PC-9 (cell line): ENCODE measurements around the gene SPATC1L. TPM values are rescaled to one million over a fixed set of nuclear protein-coding genes. Genes with fewer than 3 reads are reported as not detected.

Experiments
- BruUV-seq: library from RNA; stranded (reverse); fragments of 400-500 nt; replicated peaks from 2 replicates; lab custom pipeline; 2021; lab: Mats Ljungman, UMichigan
- CTCF ChIA-PET: fragments of 300-600 bp; sonication (Branson Sonifier 250); formaldehyde crosslinking; loops from one replicate; lab custom pipeline; 2022; ENCODE audit warnings: antibody characterized with exemption; lab: Charles Lee
- POLR2A ChIA-PET: fragments of 300-600 bp; sonication (Branson Sonifier 250); formaldehyde crosslinking; loops from one replicate; lab custom pipeline; 2022; ENCODE audit warnings: antibody characterized with exemption; ENCODE audit not compliant: unreplicated experiment; lab: Charles Lee
- DNase-seq, 2 experiments: peaks; one replicate each; pipeline versions ENCODE4 v3.0.0 to v3.0.0-alpha.2; 2015 to 2022; ENCODE audit warnings: mixed read lengths in 1 of 2
- H2AFZ ChIP-seq: fragments of 200-600 bp; sonication (generic); 2 replicates; pipeline ENCODE4 v1.8.1; 2017; ENCODE audit warnings: antibody characterized with exemption
- H3F3A ChIP-seq: fragments of 200-600 bp; sonication (generic); 2 replicates; pipeline ENCODE4 v1.8.1; 2017; ENCODE audit warnings: antibody characterized with exemption, mild to moderate bottlenecking, low read depth; ENCODE audit not compliant: insufficient read depth
- H3K27ac ChIP-seq: fragments of 200-600 bp; sonication (generic); 2 replicates; pipeline ENCODE4 v1.6.1; 2016; ENCODE audit warnings: mixed run types
- H3K27me3 ChIP-seq: fragments of 200-600 bp; sonication (generic); 2 replicates; pipeline ENCODE4 v1.6.1; 2016; ENCODE audit warnings: low read depth, mixed run types; ENCODE audit not compliant: insufficient read depth
- H3K36me3 ChIP-seq: fragments of 200-600 bp; sonication (generic); 2 replicates; pipeline ENCODE4 v1.6.1; 2016; ENCODE audit warnings: low read depth, mixed run types
- H3K4me1 ChIP-seq: fragments of 200-600 bp; sonication (generic); replicated peaks from 2 replicates; pipeline ENCODE4 v1.6.1; 2016; ENCODE audit warnings: mixed run types; ENCODE audit not compliant: insufficient read depth
- H3K4me2 ChIP-seq: fragments of 200-600 bp; sonication (generic); 2 replicates; pipeline ENCODE4 v1.6.1; 2017; ENCODE audit warnings: mixed run types
- H3K4me3 ChIP-seq: fragments of 200-600 bp; sonication (generic); 2 replicates; pipeline ENCODE4 v1.6.1; 2016; ENCODE audit warnings: mixed run types
- H3K79me2 ChIP-seq: fragments of 200-600 bp; sonication (generic); 2 replicates; pipeline ENCODE4 v1.6.1; 2017; ENCODE audit warnings: low read depth, mixed run types
- H3K9me2 ChIP-seq: fragments of 200-600 bp; sonication (generic); 2 replicates; pipeline ENCODE4 v1.8.1; 2017; ENCODE audit warnings: mild to moderate bottlenecking; ENCODE audit not compliant: insufficient read depth
- H3K9me3 ChIP-seq: fragments of 200-600 bp; sonication (generic); 2 replicates; pipeline ENCODE4 v1.8.1; 2016; ENCODE audit warnings: low read depth; ENCODE audit not compliant: insufficient read depth
- H4K20me1 ChIP-seq: fragments of 200-600 bp; sonication (generic); 2 replicates; pipeline ENCODE4 v1.8.1; 2017; ENCODE audit not compliant: insufficient read depth
- EZH2 ChIP-seq: fragments of 200-600 bp; sonication (generic); IDR thresholded peaks from 2 replicates; pipeline ENCODE4 v1.8.0; 2017; ENCODE audit warnings: antibody characterized with exemption, low read depth
- intact Hi-C: fragments of 100-400 bp; cut with micrococcal nuclease; formaldehyde crosslinking; loops from one replicate; pipeline ENCODE4 v1.10.0; 2022; ENCODE audit not compliant: unreplicated experiment
- total RNA-seq: library from RNA; stranded (reverse); gene quantifications from 2 replicates; pipeline ENCODE4 v1.2.3, GENCODE V29; 2021
- TF ChIP-seq, protein P1 (sequence below): fragments of 200-600 bp; sonication (generic); conservative IDR thresholded peaks from 2 replicates; pipeline ENCODE4 v1.6.1; 2017; ENCODE audit warnings: mixed run types, antibody characterized with exemption, mild to moderate bottlenecking, moderate library complexity

SPATC1L gene
- total RNA-seq, 1 experiment from 2014 or later: 32.7 TPM

DNA sequence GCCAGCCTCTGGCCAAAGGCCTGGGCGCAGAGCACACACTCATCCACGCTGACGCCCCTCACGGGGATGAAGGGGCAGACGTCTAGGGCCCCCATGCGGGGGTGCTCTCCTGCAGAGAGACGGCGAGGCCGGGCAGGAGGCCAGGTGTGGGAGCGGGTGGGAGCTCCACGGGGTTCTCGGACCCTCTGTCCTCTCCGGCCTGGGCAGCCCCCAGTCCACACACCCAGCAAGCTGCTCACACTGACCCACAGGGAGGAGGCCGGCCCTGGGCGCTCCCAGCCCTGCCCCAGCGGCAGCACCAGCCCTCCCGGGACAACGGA lies 31.4 kb downstream of the SPATC1L start:
- no peaks in the 10 kb centered on the region for H3K27me3 ChIP-seq

GRCh38 chr21:46151989-46152926 lies 32.0 kb downstream of the SPATC1L start:
- Histone ChIP-seq H3K4me1 (no peaks in the 10 kb centered on the region), H3K4me3 (no peak overlapping the region), H3K27me3 (no peaks in the 10 kb centered on the region), H4K20me1 (no peaks in the 10 kb centered on the region), H3K9me3 (no peaks in the 10 kb centered on the region), H3K27ac (no peak overlapping the region), H3F3A (peaks cover 3% of the 10 kb centered on the region; the same call in 1 of the 2 replicates), H3K36me3 (no peaks in the 10 kb centered on the region), H2AFZ (no peak overlapping the region), H3K4me2 (no peak overlapping the region), H3K79me2 (no peaks in the 10 kb centered on the region), H3K9me2 (no peaks in the 10 kb centered on the region)
- no peak for DNase-seq
- TF ChIP-seq, protein P1, sequence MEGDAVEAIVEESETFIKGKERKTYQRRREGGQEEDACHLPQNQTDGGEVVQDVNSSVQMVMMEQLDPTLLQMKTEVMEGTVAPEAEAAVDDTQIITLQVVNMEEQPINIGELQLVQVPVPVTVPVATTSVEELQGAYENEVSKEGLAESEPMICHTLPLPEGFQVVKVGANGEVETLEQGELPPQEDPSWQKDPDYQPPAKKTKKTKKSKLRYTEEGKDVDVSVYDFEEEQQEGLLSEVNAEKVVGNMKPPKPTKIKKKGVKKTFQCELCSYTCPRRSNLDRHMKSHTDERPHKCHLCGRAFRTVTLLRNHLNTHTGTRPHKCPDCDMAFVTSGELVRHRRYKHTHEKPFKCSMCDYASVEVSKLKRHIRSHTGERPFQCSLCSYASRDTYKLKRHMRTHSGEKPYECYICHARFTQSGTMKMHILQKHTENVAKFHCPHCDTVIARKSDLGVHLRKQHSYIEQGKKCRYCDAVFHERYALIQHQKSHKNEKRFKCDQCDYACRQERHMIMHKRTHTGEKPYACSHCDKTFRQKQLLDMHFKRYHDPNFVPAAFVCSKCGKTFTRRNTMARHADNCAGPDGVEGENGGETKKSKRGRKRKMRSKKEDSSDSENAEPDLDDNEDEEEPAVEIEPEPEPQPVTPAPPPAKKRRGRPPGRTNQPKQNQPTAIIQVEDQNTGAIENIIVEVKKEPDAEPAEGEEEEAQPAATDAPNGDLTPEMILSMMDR: no peak
- no peak for TF ChIP-seq EZH2
- ChIA-PET POLR2A (no interaction called here), CTCF (no interaction called here)
- intact Hi-C loops: no loop called here
- BruUV-seq: no TSS peak

More for the DNA sequence above, 31.4 kb downstream of the SPATC1L start:
- no TSS peak for BruUV-seq
- no peak overlapping the region for H3K4me2 ChIP-seq
- TF ChIP-seq, protein P1: no peak
- TF ChIP-seq EZH2: no peak
- H2AFZ ChIP-seq: no peak overlapping the region
- intact Hi-C loops: no loop called here
- no peaks in the 10 kb centered on the region for H3K4me1 ChIP-seq
- no peaks in the 10 kb centered on the region for H3K9me3 ChIP-seq
- POLR2A ChIA-PET: no interaction called here
- no peaks in the 10 kb centered on the region for H4K20me1 ChIP-seq
- CTCF ChIA-PET: interaction anchor here (0.6 kb wide), 1 partner anchor 219 kb away, joined by 3 read pairs; no protein-coding TSS in a partner anchor
- no peak overlapping the region for H3K27ac ChIP-seq
- DNase-seq: no peak
- no peaks in the 10 kb centered on the region for H3F3A ChIP-seq
- no peaks in the 10 kb centered on the region for H3K79me2 ChIP-seq
- no peaks in the 10 kb centered on the region for H3K9me2 ChIP-seq
- no peaks in the 10 kb centered on the region for H3K36me3 ChIP-seq
- H3K4me3 ChIP-seq: no peak overlapping the region

DNA sequence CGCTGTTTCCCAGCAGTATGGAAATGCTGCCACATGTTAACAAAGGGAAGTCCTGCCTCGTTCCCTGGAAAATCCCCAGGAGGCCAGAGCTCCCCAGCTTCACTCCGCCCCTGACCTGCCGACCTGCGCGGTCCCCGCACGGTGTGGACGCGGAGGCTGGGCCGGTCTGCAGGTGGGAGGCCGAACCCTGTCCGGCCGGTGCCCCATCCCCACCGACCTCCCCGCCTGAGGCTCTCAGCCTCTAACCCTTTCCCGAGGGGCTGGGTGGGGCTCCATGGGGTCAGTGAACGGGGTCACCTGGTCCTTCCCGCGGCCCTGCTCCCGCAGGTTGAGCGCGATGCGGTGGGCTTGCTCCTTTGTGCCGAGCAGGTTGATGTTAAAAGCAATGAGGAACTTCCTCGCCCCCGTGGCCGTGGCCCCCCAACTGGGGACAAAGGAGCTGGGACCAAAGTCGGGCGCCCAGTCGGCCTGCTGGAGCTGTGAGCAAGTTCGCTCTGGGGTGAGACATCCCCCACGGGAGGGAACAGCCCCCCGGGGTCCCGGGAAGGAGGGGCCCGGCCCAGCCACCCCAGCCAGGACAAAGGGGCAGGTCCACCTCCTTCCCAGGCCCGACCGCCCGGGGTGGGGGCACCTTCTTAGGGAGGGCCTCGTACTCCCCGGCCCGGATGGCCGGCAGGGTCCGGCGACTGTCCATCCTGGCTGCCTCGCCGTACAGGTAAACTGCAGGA lies 32.8 kb downstream of the SPATC1L start:
- no peaks in the 10 kb centered on the region for H3K27me3 ChIP-seq
- CTCF ChIA-PET: no interaction called here
- no peak for DNase-seq
- intact Hi-C loops: no loop called here
- no peaks in the 10 kb centered on the region for H3K4me1 ChIP-seq
- H4K20me1 ChIP-seq: no peaks in the 10 kb centered on the region
- no peaks in the 10 kb centered on the region for H3K9me3 ChIP-seq
- H3K4me2 ChIP-seq: no peak overlapping the region
- no peaks in the 10 kb centered on the region for H3K9me2 ChIP-seq
- H3K27ac ChIP-seq: no peak overlapping the region
- H3K36me3 ChIP-seq: no peaks in the 10 kb centered on the region
- no TSS peak for BruUV-seq
- TF ChIP-seq, protein P1: no peak
- TF ChIP-seq EZH2: no peak
- no peak overlapping the region for H2AFZ ChIP-seq
- H3F3A ChIP-seq: peaks cover 11% of the 10 kb centered on the region; the same call in 1 of the 2 replicates
- no peak overlapping the region for H3K4me3 ChIP-seq
- POLR2A ChIA-PET: no interaction called here
- no peaks in the 10 kb centered on the region for H3K79me2 ChIP-seq
